GM18511 (cell line): Measurements from ENCODE around the gene MDC1.
A peak's percentile ranks its signal among the peaks of the same experiment; 100 is the strongest.
"Not testable (repeated sequence)": the region's sequence is repeated elsewhere in the genome, so short reads cannot be mapped to it uniquely, and the experiment has no call there.

ENCODE experiments used
- ATAC-seq: cut with Tn5 transposase; IDR thresholded peaks from one replicate; pipeline ENCODE4 v1.9.1; 2021; ENCODE audit warnings: mild to moderate bottlenecking, moderate library complexity; ENCODE audit not compliant: unreplicated experiment

Gene MDC1

DNA sequence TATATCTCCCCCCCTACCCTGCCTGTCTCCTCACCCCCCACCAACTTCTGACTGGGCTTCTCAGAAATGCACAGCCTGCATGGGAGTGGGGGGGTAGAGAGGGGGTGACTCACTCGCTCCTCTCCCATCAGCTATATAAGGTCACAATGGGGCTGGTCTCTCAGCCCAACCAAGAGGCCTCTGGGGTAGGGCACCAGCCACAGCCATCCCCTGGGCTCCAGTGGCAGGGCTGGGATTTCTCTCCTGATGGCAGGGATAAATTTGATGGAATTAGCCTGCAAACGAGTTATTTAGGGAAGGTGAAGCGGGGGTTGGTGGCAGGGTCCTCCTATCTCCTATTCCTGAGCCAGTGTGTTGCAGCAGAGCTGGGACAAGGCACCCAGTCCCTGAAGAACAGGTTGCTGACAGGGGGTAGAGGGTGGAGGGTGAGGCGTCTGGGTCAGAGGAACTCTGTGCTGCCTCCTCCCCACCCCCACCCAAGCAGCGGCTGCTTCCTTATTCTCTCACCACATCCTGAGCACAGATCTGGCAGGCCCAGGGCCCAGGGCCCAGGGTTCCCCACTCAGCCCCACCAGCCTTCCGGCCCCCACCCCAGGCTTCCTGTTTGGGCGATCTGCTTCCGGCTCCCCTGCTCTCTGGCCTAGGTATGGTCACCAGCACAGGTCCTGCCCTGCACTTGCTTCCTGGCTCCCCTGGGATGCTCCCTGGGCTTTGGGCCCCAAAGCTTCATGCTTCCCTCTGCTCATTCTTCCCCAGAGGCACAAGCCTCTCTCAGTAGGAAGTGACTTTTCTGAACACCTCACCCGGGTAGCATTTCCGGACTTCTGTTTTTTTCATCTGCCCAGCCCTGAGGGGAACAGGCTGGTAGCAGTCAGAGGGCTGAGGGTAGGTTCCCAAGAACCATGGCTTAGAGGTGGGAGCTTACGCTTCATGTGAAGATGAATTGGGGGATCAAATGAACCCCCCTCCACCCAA, 34.7 kb downstream of the MDC1 start:
- peak; percentile 51 for ATAC-seq

DNA sequence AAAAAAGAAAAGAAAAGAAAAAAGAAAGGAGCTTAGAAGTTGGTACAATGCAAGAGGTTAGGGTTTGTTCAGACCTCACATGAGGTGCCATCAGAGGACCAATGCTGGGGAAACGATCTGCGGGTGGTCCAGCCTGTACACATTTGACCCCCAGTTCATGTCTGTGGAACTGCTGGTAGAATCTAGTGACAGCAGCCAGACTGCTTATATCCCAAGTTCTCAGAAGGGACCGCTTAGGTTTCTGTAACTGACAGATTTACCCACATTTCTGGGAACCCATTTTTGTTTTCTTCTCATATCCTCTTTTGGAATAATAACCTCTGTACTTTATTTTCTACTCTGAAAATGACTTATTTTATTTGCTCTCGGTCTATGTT, 35.3 kb downstream of the MDC1 start:
- ATAC-seq: no peak

DNA sequence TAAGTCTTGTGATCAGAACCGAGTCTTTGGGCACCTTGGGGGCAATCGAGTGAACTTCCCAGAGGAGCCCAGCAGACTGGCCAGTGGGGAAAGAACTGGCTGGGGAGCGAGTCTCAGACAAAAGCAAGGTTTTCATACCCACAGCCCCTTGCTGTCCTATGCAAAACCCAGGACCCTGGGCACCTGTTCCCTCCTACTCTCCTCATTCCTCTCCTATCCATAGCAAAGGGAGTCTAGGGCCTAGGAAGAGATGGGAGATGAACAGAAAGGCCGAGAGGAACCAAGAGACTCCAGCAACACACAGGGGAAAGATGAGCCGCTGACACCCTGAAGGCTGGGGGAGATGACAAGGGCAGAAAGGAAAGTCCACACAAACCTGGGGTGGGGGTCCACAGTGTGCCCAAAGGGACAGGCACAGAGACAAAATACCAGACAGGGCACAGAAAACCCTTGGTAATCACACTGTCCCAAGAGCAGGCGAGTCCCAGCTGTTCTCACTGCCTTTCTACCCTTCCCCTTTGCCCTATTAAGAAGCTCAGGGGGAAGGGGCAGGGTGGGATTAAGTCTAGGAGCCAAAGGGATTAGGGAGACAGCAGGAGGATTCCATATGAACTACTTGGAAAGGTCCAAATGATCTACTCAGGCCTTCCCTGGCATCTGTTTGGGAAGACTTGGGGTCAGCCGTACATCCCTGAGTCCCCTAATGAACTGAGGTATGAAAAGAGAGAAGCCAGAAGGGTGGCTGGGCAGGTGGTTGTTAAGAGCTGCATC, 37.1 kb downstream of the MDC1 start:
- no peak for ATAC-seq

DNA sequence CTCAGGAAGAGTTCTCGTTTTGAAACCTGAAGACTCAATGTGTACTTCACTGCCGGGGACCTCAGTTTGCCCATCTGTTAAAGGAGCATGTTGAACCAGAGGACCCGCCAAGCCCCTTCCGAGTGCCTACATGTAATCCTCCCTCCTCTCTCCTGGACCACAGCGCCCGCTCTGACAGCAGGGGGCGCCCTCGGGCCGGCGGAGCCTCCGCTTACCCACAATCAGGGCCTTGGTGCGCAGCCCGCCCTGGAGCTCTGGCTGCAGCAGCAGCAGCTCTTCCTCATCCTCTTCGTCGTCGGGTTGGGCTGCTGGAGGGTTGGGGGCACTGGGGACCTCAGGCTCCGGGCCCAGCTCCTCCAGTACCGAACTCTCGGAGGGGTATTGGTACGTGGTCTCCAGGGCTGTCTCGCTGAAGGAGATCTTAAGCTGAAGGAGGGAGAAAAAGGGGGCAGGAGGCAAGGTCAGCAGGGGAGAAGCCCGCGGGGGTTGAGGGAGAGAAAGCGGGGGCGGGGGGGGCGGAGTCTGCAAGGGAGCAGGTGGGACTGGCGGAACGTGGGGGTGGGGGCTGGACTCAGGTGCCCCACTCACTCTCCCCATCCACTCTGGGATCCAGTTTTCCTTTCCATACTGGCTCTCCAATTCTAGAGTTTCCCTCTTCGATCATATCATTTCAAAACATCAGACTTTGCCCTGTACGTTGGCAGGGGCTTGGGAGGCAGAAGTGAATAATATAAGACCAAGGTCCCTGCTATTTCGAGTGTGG, 37.9 kb downstream of the MDC1 start:
- no peak for ATAC-seq

DNA sequence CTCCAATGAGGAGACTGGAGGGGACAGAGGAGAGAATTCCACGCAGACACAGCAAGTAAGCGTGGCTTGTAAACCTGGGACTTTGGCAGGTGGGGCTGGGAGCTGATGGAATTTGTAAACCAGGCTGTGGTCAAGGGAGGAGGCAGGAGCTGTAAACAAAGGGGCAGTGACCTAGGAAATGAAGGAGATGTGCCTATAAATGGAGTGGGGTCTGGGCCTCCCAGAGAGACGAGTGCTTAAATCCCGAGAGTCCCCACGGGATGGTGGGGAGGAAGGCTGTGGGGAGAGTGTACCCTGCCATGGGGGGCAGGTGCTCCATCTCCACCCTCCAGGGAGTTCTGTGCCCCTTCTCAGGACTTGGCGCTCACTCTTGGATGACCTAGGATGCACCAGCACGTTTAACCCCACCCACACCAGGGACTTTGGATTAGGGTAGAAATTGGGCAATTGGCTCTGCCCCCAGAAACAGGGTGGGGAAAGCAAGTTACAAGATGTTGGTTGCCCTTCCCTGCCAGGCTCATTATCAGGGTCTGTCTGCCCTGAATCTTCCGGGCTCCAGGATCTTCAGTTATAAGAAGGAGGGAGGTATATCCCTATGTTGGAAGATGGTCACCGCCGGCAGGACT, 40.3 kb downstream of the MDC1 start:
- no peak for ATAC-seq

DNA sequence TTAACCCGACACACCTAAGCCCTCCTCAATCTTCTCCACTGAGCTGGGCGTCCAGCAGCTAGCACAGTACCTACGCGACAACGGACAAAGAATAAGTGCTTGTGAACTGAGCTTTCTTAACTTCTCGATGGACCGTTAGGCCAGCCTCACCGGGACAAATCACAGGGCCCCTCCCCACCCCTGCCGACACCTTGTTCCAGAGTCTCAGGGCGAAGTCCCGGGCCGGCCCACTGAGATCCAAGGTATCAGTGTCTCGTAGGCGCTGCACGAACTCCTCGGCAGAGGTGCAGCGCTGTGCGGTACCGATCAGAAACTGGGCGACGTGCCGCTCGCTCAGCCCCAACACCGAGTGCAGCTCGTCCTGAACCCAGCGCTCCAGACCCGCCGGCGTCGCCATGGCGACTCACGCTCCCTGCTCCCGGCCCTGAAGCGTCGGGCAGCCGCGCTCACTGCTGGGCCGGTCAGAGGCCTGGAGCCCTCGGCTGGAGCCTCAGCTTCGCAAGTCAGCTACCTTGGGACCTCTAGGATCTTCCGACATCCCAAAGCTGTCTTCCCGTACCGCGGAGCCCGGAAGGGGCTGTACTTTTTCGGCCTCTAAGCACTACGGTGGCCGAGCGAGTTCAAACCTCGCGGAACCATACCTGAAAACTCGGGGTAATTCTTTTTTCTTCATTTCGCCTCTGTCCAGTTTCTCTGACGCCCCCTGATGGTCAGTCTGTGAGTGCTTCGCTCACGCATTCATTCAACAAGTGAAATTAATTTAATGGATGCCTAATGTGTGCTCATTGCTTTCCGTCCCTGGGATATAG, 44.4 kb downstream of the MDC1 start, which contains the start of gene DHX16:
TSS of gene DHX16 (minus strand) at position 562 of the 809 bp plus-strand sequence. CDS start at position 397, 165 bp downstream.
- peak; percentile 66 for ATAC-seq

DNA sequence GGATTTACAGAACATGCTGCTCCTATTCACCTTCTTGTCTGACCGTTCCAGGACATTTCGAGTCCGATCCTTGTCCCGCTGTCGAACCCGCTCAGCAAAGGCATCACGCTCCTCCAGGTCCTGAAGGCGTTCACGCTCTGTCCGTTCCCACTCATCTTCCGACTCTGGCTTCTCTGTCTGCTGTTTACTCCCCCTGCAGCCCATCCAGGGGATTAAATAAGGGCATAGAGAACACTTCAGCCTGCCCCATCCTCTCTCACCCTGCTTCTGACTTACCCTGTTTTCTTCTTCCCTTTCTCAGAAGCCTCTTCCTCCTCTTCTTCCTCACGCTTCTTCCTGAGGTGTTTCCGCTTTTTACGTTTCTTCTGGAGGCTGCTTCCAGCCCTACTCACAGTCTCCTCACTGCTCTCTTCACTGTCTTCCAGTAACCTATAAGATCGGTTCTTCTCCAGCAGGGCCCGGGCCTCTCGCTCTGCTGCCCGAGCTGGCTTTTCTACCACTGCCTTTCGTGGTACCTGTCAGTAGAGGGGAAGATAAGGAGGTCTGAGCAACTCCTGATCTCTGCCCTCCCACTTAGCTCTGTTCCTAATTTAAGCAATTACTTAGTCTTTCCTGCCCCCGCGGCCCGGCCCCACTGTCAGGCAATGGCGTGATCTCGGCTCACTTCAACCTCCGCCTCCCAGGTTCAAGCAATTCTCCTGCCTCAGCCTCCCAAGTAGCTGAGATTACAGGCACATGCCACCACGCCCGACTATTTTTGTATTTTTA, 46.1 kb downstream of the MDC1 start:
- ATAC-seq: no peak

DNA sequence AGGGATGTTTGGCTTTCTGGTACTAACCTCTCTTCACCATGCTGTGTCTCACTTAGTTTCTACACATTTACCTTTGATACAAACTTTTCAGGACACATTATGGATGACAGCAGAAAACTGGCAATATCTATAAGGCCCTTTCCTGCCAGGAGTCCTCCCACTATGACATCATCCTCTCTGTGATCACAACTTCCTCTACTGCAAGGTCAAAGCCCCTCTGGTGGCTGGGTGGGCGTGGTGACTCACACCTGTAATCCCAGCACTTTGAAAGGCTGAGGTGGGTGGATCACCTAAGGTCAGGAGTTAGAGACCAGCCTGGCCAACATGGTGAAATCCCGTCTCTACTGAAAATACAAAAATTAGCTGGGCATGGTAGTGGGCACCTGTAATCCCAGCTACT, 50.8 kb downstream of the MDC1 start:
- not testable (repeated sequence) for ATAC-seq

DNA sequence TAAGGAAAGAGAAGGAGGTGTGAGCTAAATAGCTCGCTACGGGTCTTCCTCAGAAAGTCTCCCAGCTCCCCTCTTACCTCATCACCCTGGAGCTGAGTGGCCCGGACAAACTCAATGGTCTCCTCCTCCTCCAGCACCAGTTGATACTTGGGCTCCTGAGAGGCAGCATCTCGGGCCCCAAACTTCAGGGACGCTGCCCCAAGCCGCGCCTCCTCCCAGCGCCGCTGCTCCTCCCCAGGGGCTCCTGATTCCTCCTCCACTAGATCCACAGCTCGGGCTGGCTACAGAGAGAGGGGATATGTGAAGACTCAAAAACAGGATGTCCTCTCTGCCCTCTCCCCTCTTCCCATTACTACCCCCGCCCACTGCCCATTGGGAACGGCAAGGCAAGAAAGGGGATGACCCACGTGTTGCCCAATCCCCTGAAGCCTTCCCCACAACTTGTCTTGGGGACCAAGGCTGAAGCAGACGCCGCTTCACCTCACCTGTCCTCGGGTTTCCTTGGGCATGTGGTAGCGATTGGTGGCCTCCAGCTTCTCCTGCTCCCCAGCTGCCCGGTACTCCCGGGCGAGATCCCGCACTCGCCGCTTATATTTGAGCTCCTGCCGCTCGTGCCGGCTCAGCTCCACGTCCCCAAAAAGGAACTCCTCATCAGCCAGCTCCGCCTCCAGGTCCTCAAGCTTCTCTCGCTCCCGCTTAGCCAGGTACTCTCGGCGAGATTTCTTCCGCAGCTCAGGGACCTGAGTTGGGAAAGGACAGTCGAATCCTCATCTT, 51.9 kb downstream of the MDC1 start:
- ATAC-seq: no peak

DNA sequence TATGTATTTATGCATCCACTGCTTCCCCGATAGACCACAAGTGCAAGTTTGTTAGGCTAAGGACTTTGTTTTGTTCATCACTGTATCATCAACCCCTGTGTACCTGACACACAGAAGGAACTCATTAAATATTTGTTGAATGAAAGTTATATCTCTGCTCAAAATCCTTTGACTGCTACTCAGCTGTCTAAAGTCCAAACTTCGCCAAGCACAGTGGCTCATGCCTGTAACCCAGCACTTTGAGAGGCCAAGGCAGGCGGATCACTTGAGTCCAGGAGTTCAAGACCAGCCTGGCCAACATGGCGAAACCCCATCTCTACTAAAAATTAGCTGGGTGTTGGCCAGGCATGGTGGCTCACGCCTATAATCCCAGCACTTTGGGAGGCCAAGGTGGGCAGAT, 59.2 kb downstream of the MDC1 start:
- ATAC-seq: not testable (repeated sequence)

DNA sequence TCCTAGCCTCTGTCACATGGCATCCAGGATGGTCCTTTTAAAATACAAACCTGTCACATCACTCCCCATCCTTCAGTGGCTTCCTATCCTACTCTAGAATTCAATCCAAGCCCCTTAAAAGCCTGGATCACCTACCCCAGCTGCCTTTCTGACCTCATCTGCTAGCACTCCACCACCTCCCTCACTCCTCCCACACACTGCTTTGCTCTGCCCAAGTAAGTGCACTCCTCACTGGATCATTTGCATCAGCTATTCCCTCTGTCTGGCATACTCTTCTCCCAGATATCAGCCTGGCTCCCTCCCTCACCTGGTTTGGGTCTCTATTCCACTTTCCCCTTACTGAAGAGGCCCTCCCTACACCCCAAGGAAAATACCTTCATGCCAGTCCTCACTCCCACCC, 59.6 kb downstream of the MDC1 start:
- ATAC-seq: no peak

DNA sequence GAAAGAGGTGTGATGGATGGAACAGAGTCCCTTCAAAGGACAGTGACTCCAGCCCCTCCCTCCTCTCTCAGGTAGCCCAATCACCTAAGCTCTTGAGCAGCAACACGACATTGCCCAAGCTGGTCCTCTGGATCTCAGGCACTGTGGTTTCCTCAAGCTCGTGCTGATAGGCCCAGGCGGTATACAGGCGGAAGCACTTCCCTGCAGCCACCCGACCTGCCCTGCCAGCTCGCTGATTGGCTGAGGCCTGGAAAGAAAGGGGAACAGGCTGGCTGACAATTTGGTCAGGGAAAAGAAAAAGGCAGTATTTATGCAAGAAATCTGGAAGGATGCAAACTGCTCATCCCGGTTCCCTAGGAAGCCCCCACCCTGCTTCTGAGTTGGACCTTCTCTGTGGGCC, 60.6 kb downstream of the MDC1 start:
- ATAC-seq: no peak

DNA sequence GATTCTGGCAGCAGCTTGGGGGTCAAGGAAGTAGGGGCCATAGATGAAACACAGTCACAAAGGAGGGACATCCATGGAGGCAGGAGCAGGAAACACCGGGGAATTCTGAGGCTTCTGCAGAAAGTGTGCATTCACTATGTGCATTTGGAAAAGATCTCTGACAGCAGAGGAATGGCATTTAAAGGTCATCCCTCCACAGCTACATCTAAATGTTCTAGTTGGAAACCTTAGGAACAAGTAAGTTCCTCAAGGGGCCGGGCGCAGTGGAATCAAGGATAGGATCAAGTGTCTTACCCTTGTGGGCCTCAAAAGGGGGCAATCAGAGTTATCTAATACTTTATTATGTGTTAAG, 61.4 kb downstream of the MDC1 start:
- no peak for ATAC-seq

DNA sequence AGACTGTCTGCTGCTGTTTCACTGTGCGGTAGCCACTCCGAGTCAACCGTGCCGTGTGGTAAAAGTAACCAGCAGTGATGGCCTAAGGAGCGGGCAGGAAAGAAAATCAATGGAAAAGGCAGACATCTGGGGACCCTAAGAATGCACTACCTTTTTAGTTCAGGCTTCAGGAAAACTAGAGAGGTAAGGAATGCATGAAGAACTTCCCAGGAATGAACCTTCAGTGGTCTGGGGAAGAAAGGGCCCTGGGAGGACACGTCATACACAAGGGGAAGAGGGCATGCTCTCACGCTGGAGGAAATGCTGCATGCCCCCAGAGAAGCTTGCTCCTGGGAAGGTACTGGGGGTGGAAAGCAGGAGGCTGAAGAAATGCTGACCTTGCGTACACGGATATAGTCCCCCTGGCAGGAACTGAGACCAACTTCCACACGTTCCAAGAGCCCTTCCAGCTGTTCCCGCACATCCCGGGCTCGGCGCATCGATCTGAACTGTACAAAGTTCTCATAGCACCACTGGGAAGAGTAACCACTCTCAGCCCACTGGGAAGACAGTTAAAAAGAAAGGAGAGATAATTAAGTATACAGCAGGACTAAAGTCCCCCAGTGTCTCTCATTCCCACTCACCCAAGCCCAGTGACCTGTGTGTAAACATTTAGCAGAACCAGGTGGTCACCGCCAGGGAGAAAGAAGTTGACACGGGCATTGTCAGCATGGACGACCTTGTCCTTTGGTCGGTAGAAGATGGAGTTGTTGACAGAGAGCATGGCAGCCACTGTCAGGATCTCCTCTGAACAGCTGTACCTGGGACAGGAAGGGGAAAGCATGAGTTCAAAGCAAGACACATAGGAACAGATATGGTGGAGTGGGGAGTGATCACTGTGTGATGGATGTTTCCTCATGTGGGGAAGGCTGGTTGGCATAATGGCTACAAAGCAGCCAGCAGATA, 62.0 kb downstream of the MDC1 start:
- ATAC-seq: no peak

DNA sequence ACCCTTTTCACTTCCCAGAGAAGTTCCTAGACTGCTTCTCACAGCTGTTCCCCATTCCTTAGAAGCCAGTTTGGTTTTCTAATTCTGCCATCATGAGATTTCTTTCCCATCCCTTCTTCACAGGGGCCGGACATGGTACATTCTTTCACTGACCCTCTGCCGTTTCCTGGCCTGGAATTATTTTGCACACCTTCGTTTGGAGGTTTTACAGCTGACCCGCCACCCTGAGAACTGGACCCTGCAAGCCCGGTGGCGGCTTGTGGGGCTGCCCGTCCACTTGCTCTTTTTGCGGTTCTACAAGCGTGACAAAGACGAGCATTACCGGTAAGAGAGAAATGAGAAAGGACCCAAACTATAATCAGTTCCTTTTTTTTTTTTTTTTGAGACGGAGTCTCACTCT, 65.9 kb downstream of the MDC1 start:
- no peak for ATAC-seq
